SK-N-SH treated with all-trans-retinoic acid at 6 μM for 48 hours (cell line): ENCODE measurements around the gene RNF167.

Experiments
- ATAC-seq: fragments of 200-7000 bp; cut with Tn5 transposase; 3 replicates; pipeline ENCODE4 v1.9.1; 2020; ENCODE audit warnings: mild to moderate bottlenecking, moderate library complexity
- ARNTL ChIP-seq: fragments of 450-650 bp; formaldehyde crosslinking; IDR thresholded peaks from 2 replicates; pipeline ENCODE4 v1.5.0; 2020; ENCODE audit warnings: low read depth, mild to moderate bottlenecking, moderate library complexity, borderline replicate concordance
- BACH2 ChIP-seq: fragments of 250-450 bp; sonication (Bioruptor Pico); IDR thresholded peaks from 2 replicates; pipeline ENCODE4 v1.9.0; 2021; ENCODE audit warnings: mild to moderate bottlenecking, borderline replicate concordance
- CREB5 ChIP-seq: fragments of 250-450 bp; sonication (Bioruptor Pico); IDR thresholded peaks from 2 replicates; pipeline ENCODE4 v1.5.1; 2020; ENCODE audit warnings: low read depth, mild to moderate bottlenecking, moderate library complexity
- CSDC2 ChIP-seq: fragments of 250-450 bp; sonication (Bioruptor Pico); IDR thresholded peaks from 2 replicates; pipeline ENCODE4 v1.5.0; 2020; ENCODE audit warnings: mild to moderate bottlenecking, moderate library complexity
- CSRNP3 ChIP-seq: fragments of 250-450 bp; sonication (Bioruptor Pico); IDR thresholded peaks from 2 replicates; pipeline ENCODE4 v1.5.1; 2021; ENCODE audit warnings: mild to moderate bottlenecking, moderate library complexity
- ESRRG ChIP-seq: fragments of 250-450 bp; sonication (Bioruptor Pico); IDR thresholded peaks from 2 replicates; pipeline ENCODE4 v1.6.1; 2021; ENCODE audit warnings: mild to moderate bottlenecking
- ISL1 ChIP-seq: fragments of 250-450 bp; sonication (Bioruptor Pico); IDR thresholded peaks from 2 replicates; pipeline ENCODE4 v2.1.2; 2022; ENCODE audit warnings: mild to moderate bottlenecking, moderate library complexity
- OSR1 ChIP-seq: fragments of 250-450 bp; sonication (Bioruptor Pico); IDR thresholded peaks from 2 replicates; pipeline ENCODE4 v1.8.0; 2022; ENCODE audit warnings: moderate library complexity, mild to moderate bottlenecking, inconsistent platforms
- PATZ1 ChIP-seq: fragments of 250-450 bp; sonication (Bioruptor Pico); IDR thresholded peaks from 2 replicates; pipeline ENCODE4 v1.8.0; 2020; ENCODE audit warnings: mild to moderate bottlenecking, moderate library complexity, borderline replicate concordance
- POU6F1 ChIP-seq: fragments of 250-450 bp; sonication (Bioruptor Pico); IDR thresholded peaks from 2 replicates; pipeline ENCODE4 v1.8.0; 2021; ENCODE audit warnings: low read depth, mild to moderate bottlenecking, moderate library complexity, borderline replicate concordance
- RARB ChIP-seq: fragments of 250-450 bp; sonication (Bioruptor Pico); IDR thresholded peaks from 2 replicates; pipeline ENCODE4 v1.8.0; 2021; ENCODE audit warnings: mild to moderate bottlenecking, moderate library complexity
- TCF4 ChIP-seq: fragments of 250-450 bp; sonication (Bioruptor Pico); IDR thresholded peaks from 2 replicates; pipeline ENCODE4 v1.8.0; 2021; ENCODE audit warnings: mild to moderate bottlenecking, moderate library complexity, borderline replicate concordance
- TOX ChIP-seq: fragments of 250-450 bp; sonication (Bioruptor Pico); IDR thresholded peaks from 2 replicates; pipeline ENCODE4 v1.8.0; 2021; ENCODE audit warnings: mild to moderate bottlenecking, moderate library complexity, borderline replicate concordance
- TSHZ2 ChIP-seq: fragments of 250-450 bp; sonication (Bioruptor Pico); IDR thresholded peaks from 2 replicates; pipeline ENCODE4 v1.5.0; 2020; ENCODE audit warnings: mild to moderate bottlenecking, moderate library complexity
- ZC3H10 ChIP-seq: fragments of 250-450 bp; sonication (Bioruptor Pico); IDR thresholded peaks from 2 replicates; pipeline ENCODE4 v1.5.1; 2021; ENCODE audit warnings: mild to moderate bottlenecking, moderate library complexity
- ZFP3 ChIP-seq: fragments of 250-450 bp; sonication (Bioruptor Pico); IDR thresholded peaks from 2 replicates; pipeline ENCODE4 v1.5.0; 2020; ENCODE audit warnings: mild to moderate bottlenecking, moderate library complexity
- ZFP30 ChIP-seq: fragments of 450-650 bp; formaldehyde crosslinking; IDR thresholded peaks from 2 replicates; pipeline ENCODE4 v1.5.0; 2022; ENCODE audit warnings: mild to moderate bottlenecking, moderate library complexity
- ZNF70 ChIP-seq: fragments of 450-650 bp; formaldehyde crosslinking; IDR thresholded peaks from 2 replicates; pipeline ENCODE4 v1.5.0; 2020; ENCODE audit warnings: mild to moderate bottlenecking, moderate library complexity

The RNF167 gene

GRCh38 chr17:4901648-4902344, 38.3 kb upstream of the RNF167 start:
- no peak for TF ChIP-seq OSR1 (CRISPR knock-in tag)
- TF ChIP-seq POU6F1 = no peak
- TF ChIP-seq ARNTL = no peak
- TF ChIP-seq CSRNP3 (CRISPR knock-in tag) = no peak
- TF ChIP-seq TSHZ2 (CRISPR knock-in tag) = no peak
- TF ChIP-seq TCF4 (CRISPR knock-in tag) = no peak
- TF ChIP-seq CREB5 (CRISPR knock-in tag) = no peak
- no peak for ATAC-seq

- TF ChIP-seq ISL1 (CRISPR knock-in tag) = no peak
- TF ChIP-seq ZNF70 = no peak
- no peak for TF ChIP-seq RARB
- TF ChIP-seq CREB5 (CRISPR knock-in tag) = no peak
- TF ChIP-seq ESRRG (CRISPR knock-in tag) = no peak
- TF ChIP-seq TSHZ2 (CRISPR knock-in tag) = no peak
- no peak for TF ChIP-seq ZC3H10
- TF ChIP-seq ZFP3 (CRISPR knock-in tag) = no peak
- no peak for TF ChIP-seq CSRNP3 (CRISPR knock-in tag)
- no peak for TF ChIP-seq ZFP30
- no peak for TF ChIP-seq TOX
- no peak for TF ChIP-seq PATZ1
- no peak for TF ChIP-seq CSDC2 (CRISPR knock-in tag)
- TF ChIP-seq TCF4 (CRISPR knock-in tag) = no peak
- no peak for TF ChIP-seq OSR1 (CRISPR knock-in tag)
- TF ChIP-seq BACH2 = no peak
- no peak for TF ChIP-seq POU6F1
- ATAC-seq = no peak
Observed at GRCh38 chr17:4902540-4902939, 37.5 kb upstream of the RNF167 start.
